ENCODE measurements around the gene CYB561A3. TPM values are rescaled to one million over a fixed set of nuclear protein-coding genes. Genes with fewer than 3 reads are reported as not detected.

The CYB561A3 gene
- total RNA-seq, 3 donors from 2014 or later (not counting 1 experiment from before 2014, with no cell fraction given) = 24.6 to 33.5 (median 30.2) TPM

DNA sequence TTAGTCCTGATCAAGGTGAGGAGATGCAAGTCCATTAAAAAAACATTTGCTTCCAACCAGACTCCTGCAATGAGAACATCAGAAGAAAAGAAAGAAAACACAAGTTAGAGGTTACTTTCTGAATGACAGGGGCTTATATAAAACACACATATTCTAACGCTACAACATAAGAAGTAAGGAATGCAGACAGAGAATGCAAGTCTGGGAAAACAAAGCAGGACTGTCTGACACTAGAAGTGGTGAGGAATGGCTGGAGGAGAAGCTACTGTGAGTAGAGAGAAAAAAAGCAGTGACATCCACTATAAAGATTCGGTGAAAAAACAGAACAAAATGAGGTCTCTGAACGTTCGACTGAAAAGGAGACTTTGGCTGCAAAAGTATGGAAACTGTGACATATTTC is 43.0 kb upstream of the CYB561A3 start:
- Mint-ChIP-seq H3K4me1 (peaks cover 0 to 21% of the 10 kb centered on the region in 2 donors), H3K27me3 (ENCODE audit: low read depth in 2 of 2) (no peaks in the 10 kb centered on the region), H3K27ac (peak overlapping the region; percentile 10 to 19), H3K36me3 (peaks cover 9% of the 10 kb centered on the region), H3K9me3 (no peaks in the 10 kb centered on the region), H3K4me3 (no peak overlapping the region)
- intact Hi-C loops (cut with micrococcal nuclease) = no loop called here
- 97% methylated on average over 4 of the region's 4 CpGs for WGBS (ENCODE audit: insufficient coverage)
- Histone ChIP-seq H3K27me3 (ENCODE audit: control insufficient read depth, insufficient read depth, low read length) (no peaks in the 10 kb centered on the region), H3K4me3 (ENCODE audit: low read length) (no peak overlapping the region), H3K9me3 (ENCODE audit: control insufficient read depth, insufficient read depth, low read length) (no peaks in the 10 kb centered on the region), H3K36me3 (ENCODE audit: control insufficient read depth, insufficient read depth, low read length) (peaks cover 67% of the 10 kb centered on the region), H3K4me1 (ENCODE audit: control insufficient read depth, insufficient read depth, low read length) (no peaks in the 10 kb centered on the region), H3K27ac (ENCODE audit: low read length) (no peak overlapping the region)
- no peak for TF ChIP-seq CTCF (IDR thresholded peaks at IDR 0.05)
- ATAC-seq (no peak), DNase-seq (no peak)

GRCh38 chr11:61404103-61404502 is 42.4 kb upstream of the CYB561A3 start:
- TF ChIP-seq CTCF (IDR thresholded peaks at IDR 0.05) = no peak
- H3K9me3 Mint-ChIP-seq = no peaks in the 10 kb centered on the region
- H3K27me3 ChIP-seq (ENCODE audit: control insufficient read depth, insufficient read depth, low read length) = no peaks in the 10 kb centered on the region
- no peaks in the 10 kb centered on the region for H3K4me1 ChIP-seq (ENCODE audit: control insufficient read depth, insufficient read depth, low read length)
- no peaks in the 10 kb centered on the region for H3K27me3 Mint-ChIP-seq (ENCODE audit: low read depth in 2 of 2)
- ATAC-seq (no peak), DNase-seq (no peak)
- peaks cover 0 to 21% of the 10 kb centered on the region in 2 donors for H3K4me1 Mint-ChIP-seq
- 90% methylated on average over 5 of the region's 5 CpGs for WGBS (ENCODE audit: insufficient coverage)
- H3K27ac Mint-ChIP-seq = peak overlapping the region in 1 of 2 donors; percentile 19
- peaks cover 9% of the 10 kb centered on the region for H3K36me3 Mint-ChIP-seq
- no peak overlapping the region for H3K4me3 ChIP-seq (ENCODE audit: low read length)
- no peak overlapping the region for H3K4me3 Mint-ChIP-seq
- intact Hi-C loops (cut with micrococcal nuclease) = no loop called here
- no peak overlapping the region for H3K27ac ChIP-seq (ENCODE audit: low read length)
- no peaks in the 10 kb centered on the region for H3K9me3 ChIP-seq (ENCODE audit: control insufficient read depth, insufficient read depth, low read length)
- peaks cover 64% of the 10 kb centered on the region for H3K36me3 ChIP-seq (ENCODE audit: control insufficient read depth, insufficient read depth, low read length)

DNA sequence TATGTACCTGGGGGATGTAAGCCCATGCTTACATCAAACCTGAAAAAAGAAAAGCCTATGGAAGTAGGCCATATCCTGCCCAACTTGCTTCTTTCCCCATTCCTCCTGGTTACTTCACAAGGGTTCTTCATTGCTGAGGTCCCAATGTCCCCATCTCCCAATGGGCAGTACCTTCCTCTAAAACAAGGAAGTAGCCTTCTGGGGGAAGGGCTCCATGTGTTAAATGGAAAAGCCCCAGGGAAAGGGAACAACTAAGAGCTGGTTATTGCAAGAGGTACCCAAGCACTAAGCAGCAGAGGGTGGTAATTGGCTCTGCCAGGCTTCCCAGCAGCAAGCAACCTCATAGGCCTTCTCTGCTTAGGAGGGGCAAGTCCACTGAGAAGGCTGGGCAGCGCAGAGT is 42.0 kb upstream of the CYB561A3 start:
- intact Hi-C loops (cut with micrococcal nuclease) = no loop called here
- ATAC-seq (no peak), DNase-seq (no peak)
- H3K27ac Mint-ChIP-seq = no peak overlapping the region
- 100% methylated on average over 1 of the region's 1 CpG for WGBS (ENCODE audit: insufficient coverage)
- H3K36me3 ChIP-seq (ENCODE audit: control insufficient read depth, insufficient read depth, low read length) = peaks cover 64% of the 10 kb centered on the region
- H3K4me3 ChIP-seq (ENCODE audit: low read length) = no peak overlapping the region
- H3K27me3 ChIP-seq (ENCODE audit: control insufficient read depth, insufficient read depth, low read length) = no peaks in the 10 kb centered on the region
- no peaks in the 10 kb centered on the region for H3K4me1 ChIP-seq (ENCODE audit: control insufficient read depth, insufficient read depth, low read length)
- H3K4me3 Mint-ChIP-seq = no peak overlapping the region
- H3K9me3 Mint-ChIP-seq = no peaks in the 10 kb centered on the region
- no peaks in the 10 kb centered on the region for H3K9me3 ChIP-seq (ENCODE audit: control insufficient read depth, insufficient read depth, low read length)
- H3K4me1 Mint-ChIP-seq = peaks cover 0 to 21% of the 10 kb centered on the region in 2 donors
- H3K27me3 Mint-ChIP-seq (ENCODE audit: low read depth in 2 of 2) = no peaks in the 10 kb centered on the region
- no peak for TF ChIP-seq CTCF (IDR thresholded peaks at IDR 0.05)
- H3K27ac ChIP-seq (ENCODE audit: low read length) = no peak overlapping the region
- peaks cover 9% of the 10 kb centered on the region for H3K36me3 Mint-ChIP-seq

- H3K36me3 Mint-ChIP-seq = peaks cover 9% of the 10 kb centered on the region
- H3K36me3 ChIP-seq (ENCODE audit: control insufficient read depth, insufficient read depth, low read length) = peaks cover 59% of the 10 kb centered on the region
- 92% methylated on average over 2 of the region's 2 CpGs for WGBS (ENCODE audit: insufficient coverage)
- no peaks in the 10 kb centered on the region for H3K27me3 ChIP-seq (ENCODE audit: control insufficient read depth, insufficient read depth, low read length)
- H3K9me3 Mint-ChIP-seq = no peaks in the 10 kb centered on the region
- peaks cover 0 to 14% of the 10 kb centered on the region in 2 donors for H3K4me1 Mint-ChIP-seq
- no peaks in the 10 kb centered on the region for H3K9me3 ChIP-seq (ENCODE audit: control insufficient read depth, insufficient read depth, low read length)
- no peak for TF ChIP-seq CTCF (IDR thresholded peaks at IDR 0.05)
- no peaks in the 10 kb centered on the region for H3K4me1 ChIP-seq (ENCODE audit: control insufficient read depth, insufficient read depth, low read length)
- ATAC-seq (no peak), DNase-seq (no peak)
- no peaks in the 10 kb centered on the region for H3K27me3 Mint-ChIP-seq (ENCODE audit: low read depth in 2 of 2)
- H3K4me3 Mint-ChIP-seq = no peak overlapping the region
- H3K4me3 ChIP-seq (ENCODE audit: low read length) = no peak overlapping the region
- intact Hi-C loops (cut with micrococcal nuclease) = no loop called here
- no peak overlapping the region for H3K27ac ChIP-seq (ENCODE audit: low read length)
- H3K27ac Mint-ChIP-seq = peak overlapping the region; percentile 67 to 72
These were observed 39.9 kb upstream of the CYB561A3 start for GRCh38 chr11:61401573-61401972.
